Activated gamma-delta T cell treated with anti-CD3 and anti-CD28 coated beads, Interleukin-2, amount 50 U/mL, for 16 hours (primary cell): Measurements from ENCODE around the gene SCYL1.
A peak's percentile ranks its signal among the peaks of the same experiment; 100 is the strongest.
"Not testable (repeated sequence)": the region's sequence is repeated elsewhere in the genome, so short reads cannot be mapped to it uniquely, and the experiment has no call there.

Source experiments
- DNase-seq: peaks from one replicate; pipeline ENCODE4 v3.0.0-alpha.2; 2020; ENCODE audit warnings: low read depth

The SCYL1 gene

GRCh38 chr11:65554842-65555430 lies 30.1 kb downstream of the SCYL1 start:
- no peak for DNase-seq

- DNase-seq, result no peak
These were observed 30.9 kb downstream of the SCYL1 start for GRCh38 chr11:65555693-65556231.

- no peak for DNase-seq
These were observed 31.8 kb downstream of the SCYL1 start for GRCh38 chr11:65556470-65557279.

GRCh38 chr11:65557280-65558001 lies 32.6 kb downstream of the SCYL1 start:
- no peak for DNase-seq

GRCh38 chr11:65558002-65558929 lies 33.4 kb downstream of the SCYL1 start, which contains the start of gene LTBP3:
TSS of gene LTBP3 (minus strand) at chr11:65558359. CDS start at chr11:65557959, 400 bp downstream.
- no peak for DNase-seq

GRCh38 chr11:65558930-65559509 lies 34.1 kb downstream of the SCYL1 start:
- no peak for DNase-seq

GRCh38 chr11:65559535-65559934 lies 34.7 kb downstream of the SCYL1 start:
- no peak for DNase-seq

GRCh38 chr11:65559951-65560537 lies 35.2 kb downstream of the SCYL1 start:
- DNase-seq, result no peak

GRCh38 chr11:65560555-65561418 lies 35.9 kb downstream of the SCYL1 start:
- no peak for DNase-seq

- no peak for DNase-seq
These were observed 37.1 kb downstream of the SCYL1 start for GRCh38 chr11:65562020-65562419.

- no peak for DNase-seq
These were observed 37.9 kb downstream of the SCYL1 start for GRCh38 chr11:65562788-65563187.

- DNase-seq, result no peak
These were observed 38.7 kb downstream of the SCYL1 start for GRCh38 chr11:65563601-65564000.

- DNase-seq, result not testable (repeated sequence)
These were observed 40.1 kb downstream of the SCYL1 start for GRCh38 chr11:65564879-65565559.

GRCh38 chr11:65565624-65566453 lies 41.0 kb downstream of the SCYL1 start:
- DNase-seq, result no peak

- no peak for DNase-seq
These were observed 44.5 kb downstream of the SCYL1 start for GRCh38 chr11:65569164-65569972.

- peak; percentile 97 for DNase-seq
These were observed 45.4 kb downstream of the SCYL1 start, which contains the start of gene ZNRD2 for GRCh38 chr11:65569973-65570918. TSS of gene ZNRD2 (plus strand) at chr11:65570477. CDS start at chr11:65570492, 15 bp downstream.
